HG03175 (cell line): ENCODE results near the gene THOC7.
A peak's percentile ranks its signal among the peaks of the same experiment; 100 is the strongest.

ENCODE experiments used
- ATAC-seq: cut with Tn5 transposase; IDR thresholded peaks from one replicate; pipeline ENCODE4 v1.9.1; 2021; ENCODE audit warnings: mild to moderate bottlenecking, moderate library complexity; ENCODE audit not compliant: unreplicated experiment

The THOC7 gene

DNA sequence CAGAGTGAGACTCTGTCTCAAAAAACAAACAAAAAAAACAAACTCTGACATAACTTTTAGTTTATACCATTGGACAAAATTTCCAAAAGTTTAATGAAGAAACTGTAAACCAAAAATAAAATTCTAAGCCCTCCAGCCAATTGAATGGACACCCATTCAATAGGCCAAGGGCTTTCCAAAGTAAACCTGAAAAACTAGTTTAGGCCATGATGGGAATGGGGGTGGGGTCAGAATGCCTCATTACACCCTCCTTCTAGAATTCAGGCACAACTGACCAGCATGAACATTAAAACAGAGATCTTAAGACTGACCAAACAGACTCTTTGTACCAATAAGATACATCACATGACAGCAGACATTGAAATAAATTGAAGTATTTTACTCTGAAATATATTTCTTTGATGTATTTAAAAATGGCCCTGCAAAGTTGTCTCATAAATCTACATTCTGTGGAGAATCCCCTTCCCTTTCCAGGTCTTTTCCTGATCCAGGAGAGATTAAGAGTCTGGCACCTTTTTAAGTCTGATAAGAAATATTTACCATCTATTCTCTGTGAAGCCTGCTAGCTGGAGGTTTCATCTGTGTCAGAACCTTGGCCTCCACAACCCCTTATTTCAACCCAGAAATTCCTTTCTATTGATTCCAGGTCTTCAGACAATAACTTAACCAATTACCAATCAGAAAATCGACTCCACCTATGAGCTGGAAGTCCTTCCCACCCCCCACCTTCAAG is 15.7 kb downstream of the THOC7 start:
- ATAC-seq: no peak

DNA sequence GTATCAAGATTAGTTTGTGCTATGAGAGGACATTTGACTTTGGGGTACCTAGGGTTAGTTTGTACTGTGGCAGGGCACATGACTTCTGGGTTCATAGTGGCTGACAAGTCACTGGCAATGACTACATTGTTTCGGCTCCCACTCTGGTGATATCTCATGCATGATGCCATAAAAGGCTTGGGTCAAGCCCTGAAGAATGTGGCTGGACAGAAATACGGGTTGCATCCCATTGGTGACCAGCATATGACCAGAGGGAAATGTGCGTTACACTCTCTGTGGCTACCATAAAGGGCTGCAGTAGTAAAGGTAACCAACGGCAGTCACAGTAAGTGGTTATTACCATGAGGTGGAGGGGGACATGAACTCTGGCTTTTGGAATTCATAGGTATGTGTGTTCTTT is 18.4 kb downstream of the THOC7 start:
- no peak for ATAC-seq

DNA sequence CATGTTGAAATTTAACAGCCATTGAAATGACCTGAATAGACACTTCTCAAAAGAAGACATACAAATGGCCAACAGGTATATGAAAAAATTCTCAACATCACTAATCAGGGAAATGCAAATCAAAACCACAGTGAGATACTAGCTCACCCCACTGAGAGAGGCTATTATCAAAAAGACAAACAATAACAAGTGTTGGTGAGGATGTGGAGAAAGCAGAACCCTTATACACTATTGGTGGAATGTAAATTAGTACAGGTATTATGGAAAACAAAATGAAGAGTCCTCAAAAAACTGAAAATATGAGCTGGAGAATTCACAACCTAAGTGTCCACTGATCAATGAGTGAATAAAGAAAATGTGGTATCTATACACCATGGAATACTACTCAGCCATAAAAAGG is 21.5 kb downstream of the THOC7 start:
- ATAC-seq: no peak

DNA sequence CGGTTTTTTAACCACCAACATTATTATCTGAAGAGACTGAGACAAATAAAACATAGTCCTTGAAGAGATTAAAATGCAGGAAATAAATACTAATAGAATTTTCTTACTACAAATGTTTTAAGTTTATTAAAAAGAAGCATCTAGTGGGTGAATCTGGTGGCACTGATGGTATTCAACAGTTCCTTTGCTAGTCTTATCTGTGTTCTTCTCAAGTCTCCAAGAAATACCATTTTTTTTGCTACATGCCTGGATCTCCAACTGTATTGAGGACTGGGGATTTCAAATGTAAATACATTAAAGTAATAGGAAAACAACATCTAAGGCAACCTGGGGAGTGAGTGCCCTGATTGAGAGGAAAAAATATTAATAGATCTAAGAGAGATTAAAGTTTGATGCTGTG is 21.9 kb downstream of the THOC7 start:
- no peak for ATAC-seq

DNA sequence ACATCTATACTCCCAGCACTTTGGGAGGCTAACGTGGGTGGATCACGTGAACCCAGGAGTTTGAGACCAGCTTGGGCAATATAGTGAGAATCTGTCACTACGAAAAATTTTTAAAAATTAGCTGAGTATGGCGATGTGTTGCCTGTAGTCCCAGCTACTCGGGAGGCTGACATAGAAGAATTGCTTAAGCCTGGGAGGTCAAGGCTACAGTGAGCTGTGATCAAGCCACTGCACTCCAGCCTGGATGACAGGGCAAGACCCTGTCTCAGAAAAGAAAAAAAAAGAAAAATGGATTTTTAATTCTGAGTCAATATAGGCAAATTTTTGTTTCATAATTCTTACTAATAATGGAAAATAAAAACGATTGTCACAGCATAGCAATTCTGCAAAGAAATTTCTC is 31.2 kb downstream of the THOC7 start:
- ATAC-seq: no peak

DNA sequence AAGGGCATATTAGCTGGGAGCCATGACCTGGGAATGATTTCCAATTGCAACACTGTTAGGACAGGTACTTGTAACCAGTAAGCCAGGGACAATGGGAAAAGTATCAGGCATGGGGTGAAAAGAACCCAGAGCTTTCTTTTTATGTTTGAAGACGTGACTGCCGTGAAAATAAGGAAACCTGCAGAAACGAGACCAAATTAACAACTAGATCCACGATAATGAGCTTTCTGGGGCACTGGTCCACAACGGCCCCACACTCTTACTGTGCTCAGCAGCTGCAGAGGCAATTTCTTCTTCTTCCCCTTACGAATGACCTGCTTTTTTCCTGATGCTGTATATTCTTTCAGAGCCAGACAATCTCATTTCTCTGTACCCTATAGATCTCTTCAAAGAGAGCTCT is 33.1 kb downstream of the THOC7 start:
- ATAC-seq: no peak

DNA sequence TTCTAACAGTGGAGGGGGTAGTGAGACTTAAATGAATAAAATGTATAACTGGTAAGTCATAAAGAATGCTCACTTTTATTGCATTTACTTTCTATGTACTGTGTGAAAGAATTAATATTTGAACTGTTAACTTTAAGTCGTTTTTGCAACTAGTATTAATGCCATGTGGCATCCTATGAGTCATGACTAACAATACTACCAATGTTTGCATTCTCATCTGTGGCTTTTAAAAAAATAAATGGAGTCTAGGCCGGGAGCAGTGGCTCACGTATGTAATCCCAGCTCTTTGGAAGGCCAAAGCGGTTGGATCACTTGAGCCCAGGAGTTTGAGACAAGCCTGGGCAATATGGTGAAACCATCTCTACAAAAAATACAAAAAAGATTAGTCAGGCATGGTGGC is 39.3 kb downstream of the THOC7 start:
- ATAC-seq: no peak

DNA sequence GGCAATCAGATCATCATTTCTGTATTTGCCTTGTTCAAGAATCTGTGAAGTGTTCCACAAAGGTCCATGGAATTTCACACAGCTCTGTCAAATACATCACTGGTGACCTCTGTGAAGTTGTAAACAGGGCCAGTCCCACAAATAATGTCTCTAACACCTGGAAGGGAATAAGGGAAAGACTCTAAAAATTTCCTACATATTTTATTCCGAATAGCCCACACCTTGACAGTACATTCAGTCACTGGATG is 44.5 kb downstream of the THOC7 start, which contains the start of gene C3orf49:
Gene C3orf49 (plus strand): TSS at position 149 of the 248 bp plus-strand sequence. CDS start 173 bp downstream, outside the sequence.
- ATAC-seq: no peak

DNA sequence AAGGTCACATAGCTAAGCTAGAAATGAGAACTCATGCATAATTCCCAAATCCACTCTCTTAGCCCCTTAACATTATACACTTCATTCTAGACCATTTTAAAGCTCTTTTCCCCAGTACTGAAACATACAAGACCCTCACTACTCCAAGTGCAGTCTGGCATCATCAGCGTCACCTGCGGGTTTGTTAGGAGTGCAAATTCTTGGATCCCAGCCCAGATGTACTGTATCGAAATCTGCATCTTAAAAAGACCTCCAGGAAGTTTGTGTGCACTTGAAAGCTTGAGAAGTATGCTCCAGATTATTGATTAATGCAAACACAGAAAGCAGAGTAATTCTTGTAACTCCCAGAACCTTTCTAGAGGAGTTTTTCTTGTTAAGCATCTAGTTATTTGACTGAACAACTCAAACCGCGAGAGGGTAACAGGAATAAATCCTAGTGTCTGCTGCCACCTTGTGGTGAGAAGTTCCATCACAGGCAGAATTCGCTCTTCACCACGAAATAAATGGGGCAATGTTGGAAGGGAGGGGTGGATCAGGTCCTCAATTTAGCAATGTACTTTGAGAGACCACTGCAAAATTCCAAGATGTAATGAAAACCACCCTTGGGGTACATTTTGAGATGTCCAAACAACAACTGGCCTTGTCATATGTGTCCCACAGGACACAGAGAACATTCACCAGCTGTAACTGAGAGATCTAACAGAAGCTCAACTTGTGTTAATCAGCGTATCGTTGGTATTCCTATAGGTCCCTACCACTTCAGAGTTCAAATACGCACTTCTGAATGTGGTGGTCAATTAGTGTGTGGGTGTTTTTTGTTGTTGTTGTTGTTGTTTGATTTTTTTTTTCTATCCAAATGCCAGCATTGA is 45.1 kb downstream of the THOC7 start:
- ATAC-seq: peak; percentile 91

DNA sequence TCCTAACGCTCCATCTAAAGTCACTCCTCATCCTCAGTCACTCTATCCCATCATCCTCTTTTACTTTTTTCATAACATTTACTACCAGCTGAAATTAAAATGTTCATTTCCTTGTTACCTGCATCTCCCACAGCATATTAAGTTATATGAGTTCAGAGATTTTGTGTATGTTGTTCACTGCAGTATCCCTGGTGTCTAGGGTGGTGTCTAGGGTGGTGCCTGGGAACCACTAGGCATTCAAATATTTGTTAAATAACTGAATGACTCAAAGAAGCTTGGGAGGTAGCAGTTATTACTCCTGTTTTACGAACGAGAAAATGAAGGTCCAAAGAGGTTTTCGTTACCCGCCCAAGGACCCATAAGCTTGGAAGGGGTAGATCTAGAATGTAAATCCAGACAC is 46.4 kb downstream of the THOC7 start:
- no peak for ATAC-seq

DNA sequence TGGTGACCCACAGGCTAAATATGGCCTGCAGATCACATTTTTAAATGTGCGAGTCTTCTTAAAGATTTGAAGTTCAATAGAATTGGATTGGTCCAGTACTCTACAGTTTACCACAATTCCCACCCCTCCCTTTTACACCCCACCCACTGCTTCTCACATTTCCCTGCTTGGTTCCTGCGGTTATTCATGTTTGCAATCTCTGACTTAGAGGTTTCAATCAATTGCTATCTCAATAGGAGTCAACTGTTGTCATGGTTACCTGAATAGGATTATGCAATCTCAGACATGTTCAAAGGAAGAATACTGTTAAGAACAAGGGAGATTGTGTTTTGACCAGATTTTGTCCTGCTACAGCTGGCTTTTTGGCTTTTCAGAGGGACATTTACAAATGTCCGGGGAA is 49.4 kb downstream of the THOC7 start:
- no peak for ATAC-seq

DNA sequence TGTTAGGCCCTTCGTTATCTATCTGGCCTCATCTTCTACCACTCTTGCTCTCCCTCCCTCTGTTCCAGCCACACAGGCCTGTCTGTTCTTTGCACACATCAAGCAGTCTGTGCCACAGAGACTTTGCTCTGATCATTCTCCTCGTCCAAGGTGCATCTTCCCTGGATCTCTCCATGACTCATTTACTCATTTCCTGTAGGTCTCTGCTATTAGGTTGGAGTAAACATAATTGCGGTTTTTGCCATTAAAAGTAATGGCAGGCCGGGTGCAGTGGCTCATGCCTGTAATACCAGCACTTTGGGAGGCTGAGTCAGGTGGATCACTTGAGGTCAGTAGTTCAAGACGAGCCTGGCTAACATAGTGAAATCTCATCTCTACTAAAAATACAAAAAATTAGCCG is 54.0 kb downstream of the THOC7 start:
- ATAC-seq: no peak

DNA sequence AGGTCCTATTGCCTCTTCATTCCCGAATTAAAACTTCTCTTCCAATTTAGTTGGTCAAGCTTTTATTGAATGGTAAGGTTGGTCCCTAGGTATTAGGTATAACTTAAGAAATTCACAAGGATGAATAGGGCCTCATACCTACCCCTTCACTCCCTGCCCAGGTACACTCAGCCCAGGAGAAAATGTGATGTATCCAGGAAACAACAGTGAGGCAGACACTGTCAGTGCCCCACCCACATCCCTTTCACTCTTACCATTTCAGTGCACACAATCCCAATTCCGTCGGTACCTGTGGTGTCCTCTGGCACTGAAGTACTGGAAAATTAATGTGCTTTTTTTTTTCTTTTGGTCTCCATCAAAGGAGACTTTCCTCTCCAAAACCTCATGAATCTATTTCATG is 55.0 kb downstream of the THOC7 start:
- no peak for ATAC-seq

DNA sequence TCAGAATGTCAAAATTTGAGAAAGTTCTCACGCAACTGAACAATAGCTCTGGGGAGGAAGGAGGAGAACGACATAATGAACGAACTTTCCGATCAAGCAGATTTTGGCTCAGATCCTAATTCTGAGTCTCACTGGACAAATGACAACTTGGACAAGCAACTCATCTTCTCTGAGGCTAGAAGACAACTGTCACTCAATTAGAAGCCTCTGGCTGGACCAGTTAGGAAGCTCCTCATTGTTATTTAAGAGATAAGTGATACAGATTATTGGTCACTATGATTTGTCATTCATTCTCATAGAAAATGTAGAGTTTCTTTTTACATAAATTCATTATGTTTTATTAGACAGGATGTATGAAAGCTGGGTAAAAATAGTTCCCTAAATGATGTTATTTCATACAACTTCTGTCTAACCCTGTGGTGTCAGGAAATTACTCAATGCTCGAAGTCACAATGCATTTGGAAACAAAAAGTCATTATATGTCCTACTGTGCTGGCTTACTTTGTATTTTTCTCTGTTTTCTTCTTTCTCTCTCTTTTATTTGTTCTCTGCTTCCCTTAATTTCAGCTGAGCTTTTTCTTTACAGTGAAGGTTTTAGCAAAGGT is 55.5 kb downstream of the THOC7 start:
- ATAC-seq: no peak

DNA sequence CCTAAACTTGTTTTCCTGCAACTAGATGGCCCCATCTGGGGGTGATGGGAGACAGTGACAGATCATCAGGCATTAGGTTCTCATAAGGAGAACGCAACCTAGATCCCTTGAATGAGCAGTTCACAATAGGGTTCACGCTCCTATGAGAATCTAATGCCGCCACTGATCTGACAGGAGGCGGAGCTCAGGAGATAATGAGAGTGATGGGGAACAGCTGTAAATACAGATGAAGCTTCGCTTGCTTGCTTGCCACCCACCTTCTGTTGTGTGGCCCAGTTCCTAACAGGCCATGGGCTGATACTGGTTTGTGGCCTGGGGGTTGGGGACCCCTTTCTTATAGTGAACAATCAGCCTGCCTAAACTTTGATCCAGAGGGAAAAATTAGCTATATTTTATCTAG is 59.7 kb downstream of the THOC7 start:
- no peak for ATAC-seq

DNA sequence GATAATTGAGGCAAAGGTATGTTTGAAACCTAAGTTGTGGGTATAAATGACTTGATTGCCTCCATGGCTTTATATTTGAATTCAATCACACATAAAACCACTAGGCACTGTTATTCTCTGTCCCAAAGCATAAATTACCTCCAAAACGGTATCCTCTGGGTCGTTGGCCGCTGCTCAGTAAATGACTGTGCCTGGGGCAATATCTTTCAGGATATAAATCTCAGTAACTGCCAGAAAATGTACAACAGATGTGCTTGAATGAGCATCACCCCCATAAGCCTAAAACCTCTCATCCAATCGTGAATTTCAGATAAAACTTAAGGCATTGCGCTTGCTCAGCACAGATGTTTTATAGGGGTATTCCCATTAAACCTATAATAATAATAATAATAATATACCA is 63.5 kb downstream of the THOC7 start:
- ATAC-seq: no peak

DNA sequence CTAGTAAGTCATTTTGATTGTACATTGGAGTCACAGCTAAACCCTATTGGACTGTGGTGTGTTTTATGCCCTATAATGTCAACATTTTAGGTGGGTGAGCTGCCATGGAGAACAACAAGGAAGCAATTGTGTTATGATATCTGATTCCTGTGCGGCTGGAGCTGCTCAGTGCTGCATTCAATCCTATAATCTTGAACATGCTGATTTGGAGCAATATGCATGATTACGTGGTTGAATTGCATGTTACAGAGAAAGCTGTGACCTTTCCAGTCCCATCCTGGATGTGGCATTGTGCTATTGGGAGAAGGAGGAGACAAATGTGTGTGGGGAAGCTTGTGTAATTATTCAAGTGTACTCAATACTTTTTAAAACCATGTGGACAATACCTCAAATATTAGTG is 64.7 kb downstream of the THOC7 start:
- ATAC-seq: no peak

DNA sequence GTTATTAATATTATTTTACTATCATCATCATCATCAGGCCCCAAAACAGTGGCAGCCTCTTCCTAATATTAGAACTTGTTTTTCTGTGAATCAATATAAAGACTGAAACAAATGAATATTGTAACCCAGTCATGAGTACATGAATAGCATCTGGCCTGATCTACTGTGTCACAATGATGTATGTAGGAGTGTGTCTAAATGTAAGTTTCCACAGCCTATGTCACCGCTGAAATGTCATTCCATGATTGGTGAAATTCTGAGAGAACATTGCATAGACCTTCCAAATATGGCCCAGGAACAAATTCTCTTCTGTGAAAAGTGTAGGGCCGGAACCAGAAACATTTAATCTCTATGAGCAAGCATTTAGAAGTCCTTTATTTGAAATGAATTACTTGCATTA is 65.1 kb downstream of the THOC7 start:
- ATAC-seq: no peak

DNA sequence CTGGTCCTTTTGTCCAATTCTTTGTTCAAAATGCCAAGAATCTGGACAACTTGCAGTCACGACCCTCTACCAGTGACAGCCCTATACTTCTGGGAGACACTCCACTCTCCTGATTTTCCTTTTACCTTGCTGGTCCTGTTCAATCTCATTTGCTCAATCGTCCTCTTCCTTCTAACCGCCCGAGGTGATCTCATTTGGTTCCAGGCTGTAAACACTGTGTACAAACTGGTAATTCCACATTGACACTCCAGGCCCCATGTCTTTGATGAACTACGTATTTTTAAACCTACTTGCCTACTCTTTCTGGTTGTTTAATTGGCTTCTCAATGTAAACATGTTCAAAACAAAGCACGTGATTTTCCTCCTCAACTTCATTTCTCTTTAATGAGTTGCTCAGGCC is 68.2 kb downstream of the THOC7 start:
- no peak for ATAC-seq

DNA sequence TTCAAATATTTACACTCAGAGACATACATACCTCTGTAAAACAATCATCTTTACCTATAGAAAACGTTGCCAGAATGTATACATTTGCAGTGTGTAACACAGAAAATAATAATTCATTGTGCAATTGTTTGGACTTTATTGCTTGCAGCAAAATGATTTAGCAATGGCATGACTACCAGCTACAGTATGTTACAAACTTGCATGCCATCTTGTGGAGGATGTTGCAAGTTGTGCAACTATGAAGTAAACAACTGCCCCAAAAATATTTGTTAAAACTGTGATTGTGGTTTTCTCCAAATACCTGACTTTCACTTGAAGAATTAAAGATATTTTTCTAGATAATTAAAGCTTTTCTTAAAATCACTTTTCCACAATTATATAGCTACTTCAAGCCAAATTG is 71.6 kb downstream of the THOC7 start:
- no peak for ATAC-seq
